BE2C (cell line): ENCODE measurements around the gene PNPO.
A peak's percentile ranks its signal among the peaks of the same experiment; 100 is the strongest.

ENCODE experiments used
- DNase-seq: peaks from one replicate; pipeline ENCODE4 v3.0.0-alpha.2; 2020
- H3K27me3 ChIP-seq: fragments of 250-450 bp; sonication (Bioruptor Pico); 2 replicates; pipeline ENCODE4 v1.5.1; 2020; ENCODE audit warnings: mild to moderate bottlenecking
- H3K36me3 ChIP-seq: fragments of 250-450 bp; sonication (Bioruptor Pico); 2 replicates; pipeline ENCODE4 v1.5.1; 2020; ENCODE audit warnings: mild to moderate bottlenecking
- H3K4me1 ChIP-seq: fragments of 250-450 bp; sonication (Bioruptor Pico); 2 replicates; pipeline ENCODE4 v1.5.1; 2020
- H3K4me3 ChIP-seq: 2 replicates; pipeline ENCODE4 v1.5.1; 2011; ENCODE audit warnings: low read depth, low read length
- H3K9me3 ChIP-seq: fragments of 250-450 bp; sonication (Bioruptor Pico); 2 replicates; pipeline ENCODE4 v1.5.1; 2020
- TF ChIP-seq, protein P1 (sequence below): IDR thresholded peaks from 2 replicates; pipeline ENCODE4 v1.5.1; 2012; ENCODE audit warnings: mild to moderate bottlenecking, low read depth, low read length

Gene PNPO

DNA sequence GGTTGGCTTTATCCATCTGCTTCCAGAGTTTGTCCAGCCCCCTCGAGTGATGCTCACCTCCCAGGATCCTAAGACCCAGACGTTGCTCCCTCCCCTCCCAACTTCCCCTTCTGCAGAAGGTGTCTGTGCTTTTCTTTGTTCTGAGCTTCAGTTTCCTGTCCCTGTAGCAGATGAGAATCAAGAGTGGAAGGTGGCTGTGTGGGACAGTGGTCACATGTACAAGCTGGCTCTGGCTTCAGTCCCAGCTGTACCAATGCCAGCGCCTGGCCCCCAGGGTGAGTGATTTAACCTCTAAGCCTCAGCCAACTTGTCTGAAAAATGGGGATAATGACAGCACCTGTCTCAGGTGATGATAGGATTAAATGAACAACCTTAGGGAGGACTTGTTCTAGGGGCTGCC is 8.6 kb downstream of the PNPO start:
- no peak for DNase-seq
- Histone ChIP-seq H3K4me3 (no peak overlapping the region; the same call in 1 of the 2 replicates), H3K9me3 (no peaks in the 10 kb centered on the region), H3K27me3 (no peaks in the 10 kb centered on the region), H3K36me3 (peaks cover 2% of the 10 kb centered on the region; the same call in 1 of the 2 replicates), H3K4me1 (peaks cover 13% of the 10 kb centered on the region)
- TF ChIP-seq, protein P1, sequence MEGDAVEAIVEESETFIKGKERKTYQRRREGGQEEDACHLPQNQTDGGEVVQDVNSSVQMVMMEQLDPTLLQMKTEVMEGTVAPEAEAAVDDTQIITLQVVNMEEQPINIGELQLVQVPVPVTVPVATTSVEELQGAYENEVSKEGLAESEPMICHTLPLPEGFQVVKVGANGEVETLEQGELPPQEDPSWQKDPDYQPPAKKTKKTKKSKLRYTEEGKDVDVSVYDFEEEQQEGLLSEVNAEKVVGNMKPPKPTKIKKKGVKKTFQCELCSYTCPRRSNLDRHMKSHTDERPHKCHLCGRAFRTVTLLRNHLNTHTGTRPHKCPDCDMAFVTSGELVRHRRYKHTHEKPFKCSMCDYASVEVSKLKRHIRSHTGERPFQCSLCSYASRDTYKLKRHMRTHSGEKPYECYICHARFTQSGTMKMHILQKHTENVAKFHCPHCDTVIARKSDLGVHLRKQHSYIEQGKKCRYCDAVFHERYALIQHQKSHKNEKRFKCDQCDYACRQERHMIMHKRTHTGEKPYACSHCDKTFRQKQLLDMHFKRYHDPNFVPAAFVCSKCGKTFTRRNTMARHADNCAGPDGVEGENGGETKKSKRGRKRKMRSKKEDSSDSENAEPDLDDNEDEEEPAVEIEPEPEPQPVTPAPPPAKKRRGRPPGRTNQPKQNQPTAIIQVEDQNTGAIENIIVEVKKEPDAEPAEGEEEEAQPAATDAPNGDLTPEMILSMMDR: no peak

DNA sequence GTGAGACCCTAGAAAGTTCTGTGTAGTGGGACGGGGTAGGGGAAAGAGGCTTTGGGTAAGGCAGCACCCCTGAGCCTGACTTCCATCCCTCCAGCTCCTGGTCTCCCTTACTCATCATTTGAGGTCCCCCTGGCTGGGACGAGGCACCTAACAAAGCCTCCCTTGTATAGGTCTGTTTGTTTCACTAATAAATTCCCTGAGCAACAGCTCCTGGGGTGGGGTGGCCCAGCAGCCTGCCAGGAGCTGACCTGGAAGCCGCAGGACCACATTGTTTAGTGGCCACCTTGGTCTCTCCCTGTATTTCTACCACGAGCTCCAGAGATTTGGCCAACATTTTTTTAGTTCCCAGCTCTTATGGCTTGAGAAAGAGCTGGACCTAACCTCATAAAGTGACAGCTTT is 9.1 kb downstream of the PNPO start:
- DNase-seq: no peak
- TF ChIP-seq, protein P1: no peak

DNA sequence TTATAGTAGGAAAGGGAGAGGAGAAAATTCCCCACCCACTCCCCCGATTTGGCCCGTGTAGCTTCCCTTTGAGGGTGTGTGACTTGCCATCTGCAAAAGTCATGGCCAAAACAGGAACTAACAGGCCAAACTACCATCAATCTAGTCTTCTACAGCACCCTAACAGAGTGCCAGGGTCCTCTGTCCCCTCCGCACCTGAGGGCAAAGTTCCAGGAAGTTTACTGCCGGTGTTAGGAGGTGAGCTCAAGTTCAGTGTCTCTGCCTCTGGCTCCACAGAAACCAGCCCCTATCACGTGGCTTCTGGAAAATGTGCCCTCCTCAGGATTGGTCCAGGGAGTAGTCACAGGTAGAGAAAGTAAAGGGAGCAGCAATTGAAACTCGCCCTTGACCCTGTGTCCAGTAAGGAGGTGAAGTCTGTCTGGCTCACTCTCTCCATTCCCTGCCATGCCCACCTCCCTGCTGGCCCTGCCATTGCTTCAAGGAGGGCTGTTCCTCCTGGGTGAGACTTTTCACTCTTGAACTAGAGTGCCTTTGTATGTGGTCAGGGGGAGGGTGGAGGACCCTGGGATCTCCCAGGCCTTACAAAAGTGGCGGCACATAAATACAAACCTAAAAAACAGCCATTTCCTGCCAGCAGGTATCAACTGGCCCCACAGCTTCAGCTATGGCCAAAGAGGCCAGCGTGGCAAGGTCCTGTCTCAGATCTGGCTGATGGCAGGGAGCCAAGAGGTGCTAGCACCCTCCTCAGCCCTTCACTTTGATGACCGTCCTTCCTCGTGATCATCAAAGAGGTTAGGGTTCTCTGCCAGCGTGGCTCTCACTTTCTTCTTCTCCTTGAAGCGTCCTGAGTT is 11.0 kb downstream of the PNPO start:
- H3K4me1 ChIP-seq: peaks cover 13% of the 10 kb centered on the region
- no peaks in the 10 kb centered on the region for H3K9me3 ChIP-seq
- TF ChIP-seq, protein P1: no peak
- H3K36me3 ChIP-seq: no peaks in the 10 kb centered on the region; the same call in 1 of the 2 replicates
- no peaks in the 10 kb centered on the region for H3K27me3 ChIP-seq
- no peak overlapping the region for H3K4me3 ChIP-seq
- no peak for DNase-seq

More for the DNA sequence above, 9.1 kb downstream of the PNPO start:
- Histone ChIP-seq H3K27me3 (no peaks in the 10 kb centered on the region), H3K4me3 (no peak overlapping the region), H3K36me3 (peaks cover 2% of the 10 kb centered on the region; the same call in 1 of the 2 replicates), H3K9me3 (no peaks in the 10 kb centered on the region), H3K4me1 (peaks cover 13% of the 10 kb centered on the region)

DNA sequence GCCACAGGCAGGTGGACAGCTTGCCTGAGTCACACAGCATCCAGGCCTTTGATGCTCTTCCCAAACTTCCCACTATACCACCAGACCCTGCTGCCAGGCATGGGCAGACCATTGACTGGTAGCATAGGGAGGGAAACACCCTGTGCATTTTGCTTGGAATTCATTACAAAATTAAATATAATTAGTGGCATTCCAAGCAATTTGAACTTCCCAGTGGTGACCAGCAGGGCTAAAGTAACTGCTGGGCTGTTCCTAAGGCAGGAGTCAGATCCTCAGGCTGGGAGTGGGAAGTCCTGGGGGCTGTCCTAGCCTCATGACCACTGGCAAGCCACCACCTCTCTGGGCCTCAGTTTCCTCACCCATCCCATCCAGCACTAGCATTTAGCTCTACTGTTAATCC is 12.5 kb downstream of the PNPO start:
- TF ChIP-seq, protein P1: 0 out of 2 replicates have a peak, but pooled peaks have one; percentile 16
- Histone ChIP-seq H3K36me3 (no peaks in the 10 kb centered on the region; the same call in 1 of the 2 replicates), H3K9me3 (no peaks in the 10 kb centered on the region), H3K4me3 (no peak overlapping the region), H3K4me1 (peaks cover 13% of the 10 kb centered on the region), H3K27me3 (no peaks in the 10 kb centered on the region)
- no peak for DNase-seq

DNA sequence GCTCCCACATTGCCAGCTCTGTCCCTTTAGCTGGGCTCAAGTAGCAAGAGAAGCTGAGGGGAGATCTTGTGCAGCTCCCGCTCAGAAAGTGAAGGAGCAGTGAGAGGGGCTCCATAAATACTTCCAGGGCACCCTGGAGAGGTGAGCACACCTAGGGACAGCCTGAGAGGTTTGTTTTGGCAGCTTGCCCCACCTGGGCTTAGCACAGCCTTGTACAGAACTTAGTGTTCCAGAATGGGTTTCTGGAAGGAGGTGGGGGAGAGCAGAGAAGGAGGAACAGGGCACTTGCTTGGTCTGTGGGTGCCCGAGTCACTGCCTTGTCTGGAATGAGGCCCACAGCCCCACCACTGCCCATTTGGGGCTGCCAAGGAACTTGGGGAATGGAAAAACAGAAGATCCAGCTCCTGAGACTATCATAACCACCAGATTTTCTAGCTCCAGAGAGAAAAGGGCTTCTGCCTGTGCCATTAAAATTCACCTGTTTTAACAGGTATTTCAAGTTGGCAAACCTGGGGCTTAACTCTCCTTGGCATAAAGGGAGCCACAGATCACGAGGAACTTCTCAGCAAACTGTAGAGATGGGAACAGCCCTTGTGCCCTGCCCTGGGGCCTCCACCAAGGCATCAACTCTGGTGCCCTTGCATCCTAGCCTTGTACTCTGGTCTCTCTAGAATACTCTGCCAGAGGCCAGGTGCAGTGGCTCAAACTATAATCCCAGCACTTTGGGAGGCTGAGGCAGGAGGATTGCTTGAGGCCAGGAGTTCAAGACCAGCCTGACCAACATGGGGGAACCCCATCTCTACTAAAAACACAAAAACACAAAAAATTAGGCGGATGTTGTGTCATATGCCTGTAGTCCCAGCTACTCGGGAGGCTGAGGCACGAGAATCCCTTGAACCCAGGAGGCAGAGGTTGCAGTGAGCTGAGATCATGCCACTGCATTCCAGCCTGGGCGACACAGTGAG is 14.4 kb downstream of the PNPO start:
- DNase-seq: no peak
- no peaks in the 10 kb centered on the region for H3K27me3 ChIP-seq
- no peaks in the 10 kb centered on the region for H3K9me3 ChIP-seq
- H3K4me1 ChIP-seq: peaks cover 5% of the 10 kb centered on the region
- TF ChIP-seq, protein P1: no peak
- no peaks in the 10 kb centered on the region for H3K36me3 ChIP-seq
- H3K4me3 ChIP-seq: no peak overlapping the region
